HEK293T (cell line): ENCODE results near the gene BCHE.

Source experiments
- ARNT ChIP-seq: fragments of 450-650 bp; IDR thresholded peaks from 2 replicates; pipeline ENCODE4 v1.6.1; 2017; ENCODE audit warnings: mild to moderate bottlenecking
- ELF4 ChIP-seq: fragments of 450-650 bp; IDR thresholded peaks from 2 replicates; pipeline ENCODE4 v1.6.1; 2017; ENCODE audit warnings: antibody characterized with exemption
- FOXA1 ChIP-seq: fragments of 450-650 bp; IDR thresholded peaks from 2 replicates; pipeline ENCODE4 v1.6.1; 2016; ENCODE audit warnings: mild to moderate bottlenecking
- FOXK2 ChIP-seq: fragments of 450-650 bp; IDR thresholded peaks from 2 replicates; pipeline ENCODE4 v1.6.1; 2016; ENCODE audit warnings: mild to moderate bottlenecking
- FOXM1 ChIP-seq: fragments of 450-650 bp; IDR thresholded peaks from 2 replicates; pipeline ENCODE4 v1.6.1; 2017; ENCODE audit warnings: mild to moderate bottlenecking, borderline replicate concordance
- SP1 ChIP-seq: fragments of 450-650 bp; IDR thresholded peaks from 2 replicates; pipeline ENCODE4 v1.6.1; 2017
- ZNF384 ChIP-seq: fragments of 450-650 bp; IDR thresholded peaks from 2 replicates; pipeline ENCODE4 v1.6.1; 2016

DNA sequence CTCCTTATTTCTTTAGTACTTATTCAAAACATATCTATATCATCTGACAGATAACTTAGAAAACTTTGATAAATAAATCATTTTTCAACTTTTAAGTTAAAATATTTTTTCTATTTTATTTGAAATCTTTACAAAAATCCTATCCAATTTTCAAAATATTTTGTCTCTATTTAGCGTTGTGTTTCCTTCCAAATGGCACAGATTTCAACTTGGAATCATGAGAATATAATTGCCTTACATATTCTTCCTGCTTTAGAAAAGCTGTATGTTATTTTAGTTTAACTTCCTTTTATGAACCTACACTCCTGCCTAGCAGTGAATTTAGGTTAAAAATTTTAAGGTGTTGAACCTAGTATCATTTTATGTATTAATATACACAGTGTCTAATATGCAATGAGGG is 38.2 kb downstream of the BCHE start:
- no peak for TF ChIP-seq FOXK2
- TF ChIP-seq FOXM1 = no peak
- no peak for TF ChIP-seq ZNF384
- TF ChIP-seq SP1 = no peak
- TF ChIP-seq ARNT = no peak
- no peak for TF ChIP-seq FOXA1
- no peak for TF ChIP-seq ELF4
